BLaER1 (cell line): Measurements from ENCODE around the gene RAB6A.

Experiments
- H3K27ac ChIP-seq: shearing (Covaris generic); formaldehyde crosslinking; 2 replicates; pipeline ENCODE4 v1.8.1; 2022
- H3K27me3 ChIP-seq: shearing (Covaris generic); formaldehyde crosslinking; 2 replicates; pipeline ENCODE4 v1.8.1; 2022
- H3K36me3 ChIP-seq: shearing (Covaris generic); formaldehyde crosslinking; 2 replicates; pipeline ENCODE4 v1.8.1; 2022
- H3K4me1 ChIP-seq: shearing (Covaris generic); formaldehyde crosslinking; 2 replicates; pipeline ENCODE4 v1.8.1; 2022
- H3K4me2 ChIP-seq: shearing (Covaris generic); formaldehyde crosslinking; 2 replicates; pipeline ENCODE4 v1.8.1; 2022
- H3K4me3 ChIP-seq: shearing (Covaris generic); formaldehyde crosslinking; 2 replicates; pipeline ENCODE4 v1.8.1; 2022
- H3K9ac ChIP-seq: shearing (Covaris generic); formaldehyde crosslinking; 2 replicates; pipeline ENCODE4 v1.8.1; 2022
- H3K9me3 ChIP-seq: shearing (Covaris generic); formaldehyde crosslinking; 2 replicates; pipeline ENCODE4 v1.8.1; 2022
- H4K20me1 ChIP-seq: shearing (Covaris generic); formaldehyde crosslinking; 2 replicates; pipeline ENCODE4 v1.8.1; 2022
- Cebpa-rat ChIP-seq: shearing (Covaris generic); IDR thresholded peaks from 2 replicates; pipeline ENCODE4 v1.8.1; 2022

The RAB6A gene

DNA sequence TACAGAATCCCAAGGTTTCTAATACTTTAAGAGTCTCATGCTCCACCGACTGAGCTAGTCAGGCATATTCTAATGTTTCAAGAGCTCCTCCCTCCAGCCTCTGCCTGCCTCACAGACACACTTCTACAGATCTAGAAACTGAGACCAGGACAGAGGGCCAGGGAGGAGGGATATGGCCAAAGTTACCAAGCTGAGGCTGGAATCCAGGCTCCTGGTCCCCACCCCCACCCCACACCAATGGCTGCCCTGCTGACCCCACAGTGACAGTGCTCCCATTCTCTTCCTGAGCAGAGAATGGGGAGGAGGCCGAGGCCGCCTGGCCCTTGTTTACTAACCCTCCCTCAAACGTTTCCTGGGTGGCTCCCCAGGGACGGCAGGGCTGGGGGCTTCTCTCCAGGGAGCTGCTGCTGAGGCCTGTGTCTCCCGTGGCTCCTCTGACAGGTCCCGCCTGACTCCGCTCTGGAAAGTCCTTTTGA, 112.3 kb downstream of the RAB6A start:
- Histone ChIP-seq H3K27me3 (no peaks in the 10 kb centered on the region), H4K20me1 (no peaks in the 10 kb centered on the region), H3K9me3 (no peaks in the 10 kb centered on the region), H3K27ac (no peak overlapping the region), H3K4me2 (peak overlapping the region; percentile 78), H3K36me3 (no peaks in the 10 kb centered on the region), H3K4me1 (peaks cover 24% of the 10 kb centered on the region), H3K4me3 (no peak overlapping the region), H3K9ac (no peak overlapping the region; the same call in 1 of the 2 replicates)
- TF ChIP-seq Cebpa-rat: no peak

DNA sequence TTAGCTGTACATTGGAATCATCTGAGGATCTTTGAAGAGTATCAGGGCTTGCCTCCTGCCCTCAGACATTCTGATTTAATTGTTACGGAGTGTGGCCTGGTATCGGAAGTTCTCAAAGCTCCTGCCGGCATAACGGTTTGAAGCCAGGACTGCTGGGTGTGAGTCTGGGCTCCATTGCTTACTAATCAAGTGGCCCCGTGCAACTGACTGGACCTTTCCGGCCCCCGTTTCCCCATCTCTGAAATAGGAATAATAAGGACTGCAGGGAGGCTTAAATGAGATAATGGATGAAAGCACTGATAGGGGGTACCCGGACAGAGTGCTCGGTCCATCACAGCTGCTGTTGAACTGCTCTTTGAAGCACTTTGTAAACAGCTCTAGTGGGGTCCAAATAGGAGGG, 112.8 kb downstream of the RAB6A start:
- no peak overlapping the region for H3K9ac ChIP-seq
- H3K4me3 ChIP-seq: no peak overlapping the region; the same call in 1 of the 2 replicates
- no peak for TF ChIP-seq Cebpa-rat
- H3K4me1 ChIP-seq: peaks cover 24% of the 10 kb centered on the region
- no peaks in the 10 kb centered on the region for H4K20me1 ChIP-seq
- no peaks in the 10 kb centered on the region for H3K27me3 ChIP-seq
- H3K9me3 ChIP-seq: no peaks in the 10 kb centered on the region
- H3K27ac ChIP-seq: no peak overlapping the region
- H3K36me3 ChIP-seq: no peaks in the 10 kb centered on the region
- peak overlapping the region; percentile 78 for H3K4me2 ChIP-seq

DNA sequence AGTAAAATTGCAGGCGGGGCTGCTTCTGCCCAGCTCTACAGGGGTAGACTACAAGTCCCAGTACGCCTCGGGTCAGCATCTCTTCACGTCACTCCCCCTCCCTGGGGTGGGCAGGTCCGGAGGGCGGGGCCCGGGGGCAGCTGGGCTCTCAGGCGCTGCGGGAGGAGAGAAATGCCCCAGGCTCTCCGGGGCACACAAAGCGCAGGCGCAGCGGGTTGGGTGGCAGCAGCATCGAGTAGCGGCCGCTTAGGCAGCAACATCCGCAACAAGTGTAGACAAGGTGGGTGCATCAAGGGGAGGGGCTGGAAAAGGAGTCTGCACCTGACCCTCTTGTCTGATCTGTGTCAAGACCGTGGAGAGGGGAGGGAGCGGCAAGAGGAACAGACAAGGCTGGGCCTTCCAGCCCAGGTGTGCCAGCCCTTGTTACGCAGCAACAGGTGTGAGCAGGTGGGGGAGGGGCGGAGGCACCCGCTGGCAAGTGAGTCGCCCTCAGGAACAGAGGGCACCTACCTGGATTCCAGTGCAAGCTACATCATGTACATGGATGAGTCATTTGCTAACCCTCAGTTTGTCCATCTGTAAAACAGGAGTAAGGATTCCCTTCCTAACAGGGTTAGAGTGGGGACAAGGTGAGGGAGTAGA, 113.3 kb downstream of the RAB6A start:
- no peaks in the 10 kb centered on the region for H3K9me3 ChIP-seq
- H3K4me3 ChIP-seq: peak overlapping the region; percentile 47
- no peak for TF ChIP-seq Cebpa-rat
- H3K27me3 ChIP-seq: no peaks in the 10 kb centered on the region
- H3K4me2 ChIP-seq: peak overlapping the region; percentile 78
- no peaks in the 10 kb centered on the region for H4K20me1 ChIP-seq
- H3K9ac ChIP-seq: no peak overlapping the region
- no peak overlapping the region for H3K27ac ChIP-seq
- no peaks in the 10 kb centered on the region for H3K36me3 ChIP-seq
- H3K4me1 ChIP-seq: peaks cover 24% of the 10 kb centered on the region

DNA sequence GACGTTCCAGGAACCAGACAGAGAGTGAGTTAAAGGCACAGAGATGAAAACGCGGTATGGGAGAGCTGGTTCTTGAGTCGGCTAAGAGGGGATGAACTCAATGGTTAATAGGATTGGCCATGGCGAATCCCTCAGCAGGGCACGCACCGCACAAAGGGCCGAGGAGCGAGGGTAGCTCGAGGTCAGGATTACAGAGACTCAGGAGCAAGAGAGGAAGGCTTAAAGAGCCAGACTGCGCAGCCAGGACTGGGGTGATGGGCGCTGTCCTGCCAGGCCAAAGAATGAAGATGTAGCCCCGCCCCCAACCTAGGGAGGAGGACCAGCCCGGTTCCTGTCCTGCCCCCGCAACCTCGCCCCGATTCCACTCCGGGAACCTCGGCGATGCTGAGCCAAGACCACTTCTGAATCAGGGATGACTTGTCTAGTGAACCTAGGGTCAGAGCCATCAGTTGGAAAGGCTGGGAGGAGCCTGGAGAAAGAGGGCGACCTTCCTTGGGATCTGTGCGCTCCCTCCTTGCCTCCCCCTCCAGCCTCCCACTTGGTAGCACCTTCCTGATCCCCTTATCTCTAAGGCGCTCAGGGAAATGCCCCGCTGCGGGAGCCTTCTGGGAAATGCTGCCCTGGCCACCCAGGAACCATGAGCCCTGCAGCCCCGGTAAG, 114.8 kb downstream of the RAB6A start, which contains the start of gene PLEKHB1:
PLEKHB1 (plus strand) TSS at position 610 of the 660 bp plus-strand sequence; CDS start at position 638, 28 bp downstream.
- H3K36me3 ChIP-seq: no peaks in the 10 kb centered on the region
- no peak within 1 kb of the TSS for H3K9ac ChIP-seq
- no peak within 1 kb of the TSS; the same call in 1 of the 2 replicates for H3K4me3 ChIP-seq
- H3K9me3 ChIP-seq: no peaks in the 10 kb centered on the region
- no peak within 1 kb of the TSS for H3K27ac ChIP-seq
- TF ChIP-seq Cebpa-rat: no peak
- H3K4me1 ChIP-seq: peaks cover 24% of the 10 kb centered on the region
- H3K4me2 ChIP-seq: peak within 1 kb of the TSS; percentile 78
- no peaks in the 10 kb centered on the region for H4K20me1 ChIP-seq
- no peaks in the 10 kb centered on the region for H3K27me3 ChIP-seq

DNA sequence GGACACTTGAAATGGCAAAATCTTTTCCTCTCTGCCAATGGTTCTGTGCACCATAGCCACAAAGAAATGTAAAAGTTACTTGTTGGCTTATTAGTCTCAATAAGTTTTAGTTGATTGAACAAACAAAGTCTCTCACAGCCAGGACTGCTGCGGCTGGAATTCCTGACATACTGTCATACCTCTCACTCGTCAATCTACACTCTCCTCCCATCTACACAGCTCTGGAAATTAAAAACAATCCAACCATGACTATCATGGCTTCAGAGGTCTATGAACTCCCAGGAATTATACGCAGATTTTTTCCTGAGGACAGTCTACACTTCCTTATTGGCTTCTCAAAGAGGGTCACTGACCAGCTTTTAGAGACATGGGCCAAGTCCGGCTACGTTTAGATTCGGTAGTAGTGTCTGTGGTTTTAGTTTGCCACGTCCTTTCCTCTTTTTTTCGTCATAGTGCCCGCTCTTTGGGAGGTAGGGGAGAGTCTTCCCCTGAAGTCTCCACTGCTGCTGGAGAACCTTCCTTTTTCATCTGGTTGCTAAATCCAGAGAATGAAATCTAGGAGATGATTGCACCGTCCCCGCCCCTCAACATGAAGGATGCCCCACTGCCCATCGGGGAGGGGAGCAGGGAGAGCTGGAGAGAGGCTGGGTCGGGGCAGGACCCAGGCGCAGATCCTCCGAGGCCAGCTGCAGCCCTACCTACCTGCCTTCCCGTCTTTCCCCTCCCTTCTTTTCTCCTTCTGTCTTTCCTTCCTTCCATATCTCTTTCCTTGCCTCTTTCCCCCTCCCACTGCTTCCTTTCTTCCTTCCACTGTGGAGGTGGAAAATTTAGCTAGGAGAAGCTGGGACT, 115.5 kb downstream of the RAB6A start:
- no peak overlapping the region for H3K4me2 ChIP-seq
- TF ChIP-seq Cebpa-rat: no peak
- H3K9ac ChIP-seq: no peak overlapping the region
- no peak overlapping the region for H3K4me3 ChIP-seq
- H3K27me3 ChIP-seq: no peaks in the 10 kb centered on the region
- H3K9me3 ChIP-seq: no peaks in the 10 kb centered on the region
- no peak overlapping the region for H3K27ac ChIP-seq
- H3K4me1 ChIP-seq: peaks cover 24% of the 10 kb centered on the region
- H4K20me1 ChIP-seq: no peaks in the 10 kb centered on the region
- no peaks in the 10 kb centered on the region for H3K36me3 ChIP-seq

DNA sequence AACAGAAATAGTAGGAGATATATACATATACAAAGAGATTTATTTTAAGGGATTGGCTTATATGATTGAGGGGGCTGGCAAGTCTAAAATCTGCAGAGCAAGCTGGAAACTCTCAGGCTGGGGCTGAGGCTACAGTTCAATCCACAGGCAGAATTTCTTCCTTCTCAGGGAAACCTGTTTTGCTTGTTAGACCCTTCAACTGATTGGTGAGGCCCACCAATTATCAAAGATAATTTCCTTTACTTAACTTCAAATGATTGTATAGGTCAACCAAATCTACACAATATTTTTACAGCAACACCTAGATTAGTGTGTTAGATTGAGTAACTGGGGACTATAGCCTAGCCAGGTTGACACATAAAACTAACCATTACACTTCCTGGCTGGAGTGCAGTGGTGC, 119.2 kb downstream of the RAB6A start:
- Histone ChIP-seq H3K9ac (no peak overlapping the region), H3K4me2 (no peak overlapping the region), H3K9me3 (no peaks in the 10 kb centered on the region), H4K20me1 (no peaks in the 10 kb centered on the region), H3K36me3 (no peaks in the 10 kb centered on the region), H3K27me3 (no peaks in the 10 kb centered on the region), H3K27ac (no peak overlapping the region), H3K4me3 (no peak overlapping the region), H3K4me1 (no peaks in the 10 kb centered on the region)
- no peak for TF ChIP-seq Cebpa-rat

DNA sequence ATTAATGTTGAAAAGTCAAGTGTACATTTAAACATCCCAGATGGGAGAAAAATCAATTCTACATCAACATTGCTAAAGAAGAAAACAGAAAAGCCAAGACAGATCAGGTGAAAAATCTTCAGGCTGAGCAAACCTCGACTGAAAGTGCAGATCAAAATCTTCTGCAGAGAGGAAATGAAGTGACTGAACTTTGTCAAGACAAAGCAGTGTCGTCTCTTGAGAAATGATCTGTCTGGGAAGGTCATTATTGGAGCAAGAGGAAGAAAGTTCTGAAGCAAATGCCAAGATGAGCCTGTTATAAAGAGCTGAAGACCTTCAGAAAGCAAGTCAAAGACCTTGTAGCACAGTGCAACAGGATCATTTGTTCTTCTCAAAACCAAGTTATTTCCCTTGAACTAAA, 120.3 kb downstream of the RAB6A start:
- H3K4me2 ChIP-seq: no peak overlapping the region
- no peak overlapping the region for H3K4me3 ChIP-seq
- no peaks in the 10 kb centered on the region for H3K9me3 ChIP-seq
- no peak overlapping the region for H3K9ac ChIP-seq
- H3K27me3 ChIP-seq: no peaks in the 10 kb centered on the region
- H3K36me3 ChIP-seq: no peaks in the 10 kb centered on the region
- no peaks in the 10 kb centered on the region for H4K20me1 ChIP-seq
- no peak overlapping the region for H3K27ac ChIP-seq
- no peaks in the 10 kb centered on the region for H3K4me1 ChIP-seq
- TF ChIP-seq Cebpa-rat: no peak

DNA sequence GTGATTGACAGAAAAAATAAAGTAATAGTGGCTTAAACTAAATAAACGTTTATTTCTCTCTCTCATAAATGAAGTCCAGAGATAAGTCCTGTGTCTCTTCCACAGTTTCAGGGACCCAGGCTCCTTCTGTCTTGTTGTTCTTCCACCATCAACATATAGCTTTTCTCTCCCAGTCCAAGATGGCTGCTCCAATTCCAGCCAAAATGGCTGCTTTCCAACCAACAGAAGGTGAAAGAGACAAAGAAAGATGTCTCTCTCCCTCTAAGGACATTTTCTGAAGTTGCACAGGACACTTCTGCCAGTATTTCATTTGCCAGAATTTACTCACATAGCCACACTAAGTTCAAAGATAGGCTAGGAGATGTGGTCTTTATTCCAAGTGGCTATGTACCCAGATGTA, 123.9 kb downstream of the RAB6A start:
- TF ChIP-seq Cebpa-rat: no peak
- no peaks in the 10 kb centered on the region for H3K36me3 ChIP-seq
- no peak overlapping the region for H3K9ac ChIP-seq
- H3K9me3 ChIP-seq: peaks cover 7% of the 10 kb centered on the region
- H3K4me1 ChIP-seq: no peaks in the 10 kb centered on the region
- no peak overlapping the region for H3K4me2 ChIP-seq
- H3K27me3 ChIP-seq: no peaks in the 10 kb centered on the region
- H4K20me1 ChIP-seq: no peaks in the 10 kb centered on the region
- no peak overlapping the region for H3K27ac ChIP-seq
- H3K4me3 ChIP-seq: no peak overlapping the region

DNA sequence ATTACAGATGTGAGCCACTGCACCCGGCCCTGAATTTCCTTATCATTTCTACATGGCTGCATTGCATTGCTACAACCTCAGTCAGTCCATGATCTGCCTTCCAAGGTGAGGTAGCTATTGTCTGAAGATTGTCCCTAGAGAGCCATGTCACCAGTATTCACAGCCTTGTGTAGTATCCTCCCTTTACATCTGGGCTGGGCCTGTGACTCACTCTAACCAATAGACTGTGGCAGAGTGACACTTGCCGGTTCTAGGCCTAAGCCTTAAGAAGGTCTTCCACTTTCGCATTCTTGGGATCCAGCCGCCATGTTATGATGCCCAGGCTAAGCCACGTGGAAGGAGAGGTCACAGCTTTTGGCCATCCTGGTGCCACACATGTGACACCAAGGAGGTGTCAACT, 124.6 kb downstream of the RAB6A start:
- Histone ChIP-seq H3K4me2 (no peak overlapping the region), H3K9me3 (peaks cover 9% of the 10 kb centered on the region), H3K27me3 (no peaks in the 10 kb centered on the region), H3K4me3 (no peak overlapping the region), H3K36me3 (no peaks in the 10 kb centered on the region), H4K20me1 (no peaks in the 10 kb centered on the region), H3K27ac (no peak overlapping the region), H3K9ac (no peak overlapping the region), H3K4me1 (no peaks in the 10 kb centered on the region)
- no peak for TF ChIP-seq Cebpa-rat

DNA sequence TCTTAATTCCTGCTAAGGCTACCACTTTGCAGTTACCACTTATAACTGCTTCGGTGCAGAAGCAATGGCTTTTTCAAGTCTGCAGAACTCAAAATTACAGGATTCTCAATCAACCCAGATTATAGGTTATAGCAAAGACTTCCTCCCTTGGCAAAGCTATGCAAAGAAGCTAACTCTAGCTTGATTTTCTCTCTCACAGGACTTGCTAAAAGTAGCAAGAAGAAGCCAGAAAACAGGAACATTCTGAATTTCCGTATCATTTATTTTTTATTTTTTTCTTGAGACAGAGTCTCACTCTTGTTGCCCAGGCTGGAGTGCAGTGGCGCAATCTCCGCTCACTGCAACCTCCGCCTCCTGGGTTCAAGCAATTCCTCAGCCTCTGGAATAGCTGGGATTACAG, 125.2 kb downstream of the RAB6A start:
- Histone ChIP-seq H3K27me3 (no peaks in the 10 kb centered on the region), H3K4me3 (no peak overlapping the region), H3K4me2 (no peak overlapping the region), H3K9ac (no peak overlapping the region), H3K9me3 (peaks cover 9% of the 10 kb centered on the region), H3K27ac (no peak overlapping the region), H3K36me3 (no peaks in the 10 kb centered on the region), H3K4me1 (no peaks in the 10 kb centered on the region), H4K20me1 (no peaks in the 10 kb centered on the region)
- TF ChIP-seq Cebpa-rat: no peak
